SK-N-SH (cell line): ENCODE measurements around the gene DIS3L2. TPM values are rescaled to one million over a fixed set of nuclear protein-coding genes. Genes with fewer than 3 reads are reported as not detected.

ENCODE experiments used
- CTCF ChIA-PET: fragments of 300-600, 350-600 bp; formaldehyde crosslinking; extraction: SDS; loops from one replicate; lab custom pipeline; 2021; lab: Yijun Ruan, JAX
- POLR2A ChIA-PET: fragments of 350-600 bp; sonication (Branson Sonifier 250); formaldehyde crosslinking; extraction: SDS; loops from one replicate; lab custom pipeline; 2020; ENCODE audit warnings: antibody characterized with exemption, inconsistent platforms; lab: Yijun Ruan, JAX
- DNase-seq: peaks from one replicate; pipeline ENCODE4 v3.0.0; 2012
- H2AFZ ChIP-seq: fragments of 200-600 bp; sonication (generic); 2 replicates; pipeline ENCODE4 v1.8.1; 2016; ENCODE audit warnings: antibody characterized with exemption, mild to moderate bottlenecking, low read depth
- H3F3A ChIP-seq: fragments of 200-600 bp; sonication (generic); replicated peaks from 2 replicates; pipeline ENCODE3; 2016; ENCODE audit warnings: antibody characterized with exemption, mild to moderate bottlenecking; ENCODE audit not compliant: insufficient read depth
- H3K27ac ChIP-seq, 2 experiments: fragments of 200-500 bp in 1 of 2; fragments of 200-600 bp in 1 of 2; sonication (Bioruptor generic) in 1 of 2; sonication (generic), shearing (Covaris generic) in 1 of 2; 2 replicates each; pipeline versions ENCODE4 v1.5.1 to v1.6.1; 2014 to 2016; ENCODE audit warnings: low read depth in 2 of 2, inconsistent platforms in 1 of 2, low read length in 1 of 2, mild to moderate bottlenecking in 1 of 2, mixed read lengths in 1 of 2
- H3K27me3 ChIP-seq: fragments of 200-600 bp; sonication (generic), shearing (Covaris generic); 2 replicates; pipeline ENCODE4 v1.6.1; 2016; ENCODE audit warnings: mixed run types; ENCODE audit not compliant: insufficient read depth
- H3K36me3 ChIP-seq, 2 experiments: fragments of 200-500 bp in 1 of 2; fragments of 200-600 bp in 1 of 2; sonication (Bioruptor generic) in 1 of 2; sonication (generic) in 1 of 2; replicated peaks in 1 of 2; 2 replicates each; pipeline versions ENCODE3 to v1.5.1; 2014 to 2016; ENCODE audit warnings: low read length in 1 of 2, mild to moderate bottlenecking in 1 of 2; ENCODE audit not compliant: insufficient read depth in 2 of 2, control insufficient read depth in 1 of 2
- H3K4me1 ChIP-seq, 2 experiments: fragments of 200-500 bp in 1 of 2; fragments of 200-600 bp in 1 of 2; sonication (Bioruptor generic) in 1 of 2; sonication (generic), shearing (Covaris generic) in 1 of 2; 2 replicates each; pipeline versions ENCODE4 v1.5.1 to v1.6.1; 2014 to 2016; ENCODE audit warnings: low read depth in 1 of 2, low read length in 1 of 2, mixed run types in 1 of 2; ENCODE audit not compliant: insufficient read depth in 2 of 2, control insufficient read depth in 1 of 2
- H3K4me2 ChIP-seq: fragments of 200-600 bp; sonication (generic), shearing (Covaris generic); 2 replicates; pipeline ENCODE4 v1.6.1; 2017; ENCODE audit warnings: mixed run types
- H3K4me3 ChIP-seq, 2 experiments: fragments of 200-500 bp in 1 of 2; fragments of 200-600 bp in 1 of 2; sonication (Bioruptor generic) in 1 of 2; sonication (generic), shearing (Covaris generic) in 1 of 2; 2 replicates each; pipeline versions ENCODE4 v1.5.1 to v1.8.1; 2014 to 2016; ENCODE audit warnings: low read depth in 2 of 2, inconsistent platforms in 1 of 2, low read length in 1 of 2, mild to moderate bottlenecking in 1 of 2, mixed read lengths in 1 of 2, moderate library complexity in 1 of 2
- H3K79me2 ChIP-seq: fragments of 200-600 bp; sonication (generic); 2 replicates; pipeline ENCODE4 v1.8.1; 2017; ENCODE audit warnings: mild to moderate bottlenecking; ENCODE audit not compliant: insufficient read depth
- H3K9ac ChIP-seq: fragments of 200-600 bp; sonication (generic); 2 replicates; pipeline ENCODE4 v1.6.1; 2017; ENCODE audit warnings: mixed run types
- H3K9me2 ChIP-seq: fragments of 200-600 bp; sonication (generic); 2 replicates; pipeline ENCODE4 v1.6.1; 2017; ENCODE audit warnings: mixed run types
- H3K9me3 ChIP-seq: fragments of 200-600 bp; sonication (generic); 2 replicates; pipeline ENCODE4 v1.6.1; 2017; ENCODE audit warnings: mixed run types, mild to moderate bottlenecking, moderate library complexity
- H4K20me1 ChIP-seq: fragments of 200-600 bp; sonication (generic); 2 replicates; pipeline ENCODE4 v1.6.1; 2017; ENCODE audit warnings: mild to moderate bottlenecking, mixed run types; ENCODE audit not compliant: insufficient read depth
- CHD2 ChIP-seq: fragments of 150-350 bp; IDR thresholded peaks from 2 replicates; pipeline ENCODE4 v1.6.1; 2018; ENCODE audit warnings: low read length; ENCODE audit not compliant: partially characterized antibody
- EZH2phosphoT487 ChIP-seq: fragments of 200-600 bp; sonication (generic); IDR thresholded peaks from 2 replicates; pipeline ENCODE4 v1.6.1; 2017; ENCODE audit warnings: low read depth, mixed run types, mild to moderate bottlenecking, antibody characterized with exemption, moderate library complexity, borderline replicate concordance
- FOSL2 ChIP-seq: IDR thresholded peaks from 2 replicates; pipeline ENCODE4 v1.4.0; 2012; ENCODE audit warnings: low read depth, mild to moderate bottlenecking, moderate library complexity, borderline replicate concordance
- FOXJ3 ChIP-seq: sonication (generic); formaldehyde crosslinking; IDR thresholded peaks from 2 replicates; pipeline ENCODE4 v1.5.1; 2020; ENCODE audit warnings: mild to moderate bottlenecking, missing genetic modification reagents
- FOXM1 ChIP-seq: IDR thresholded peaks from 2 replicates; pipeline ENCODE4 v1.4.0; 2012; ENCODE audit warnings: low read depth, mild to moderate bottlenecking
- GABPA ChIP-seq: IDR thresholded peaks from 2 replicates; pipeline ENCODE4 v1.4.0; 2012; ENCODE audit warnings: low read depth, mild to moderate bottlenecking
- GATA2 ChIP-seq: sonication (generic); formaldehyde crosslinking; IDR thresholded peaks from 2 replicates; pipeline ENCODE4 v1.5.0; 2020; ENCODE audit warnings: mild to moderate bottlenecking, missing genetic modification reagents
- MEF2A ChIP-seq: IDR thresholded peaks from 2 replicates; pipeline ENCODE4 v1.4.0; 2012; ENCODE audit warnings: low read depth, borderline replicate concordance
- MXI1 ChIP-seq: IDR thresholded peaks from 2 replicates; pipeline ENCODE4 v1.6.1; 2012; ENCODE audit warnings: mild to moderate bottlenecking, low read depth, low read length, improper control_type of control experiment
- RAD21 ChIP-seq: IDR thresholded peaks from 2 replicates; pipeline ENCODE4 v1.6.1; 2012; ENCODE audit warnings: mild to moderate bottlenecking, low read length
- RCOR1 ChIP-seq: fragments of 150-350 bp; IDR thresholded peaks from 2 replicates; pipeline ENCODE4 v1.6.1; 2017; ENCODE audit warnings: antibody characterized with exemption, low read length
- RFX5 ChIP-seq: IDR thresholded peaks from 2 replicates; pipeline ENCODE4 v1.6.1; 2012; ENCODE audit warnings: mild to moderate bottlenecking, improper control_type of control experiment, low read length
- SIN3A ChIP-seq: IDR thresholded peaks from 2 replicates; pipeline ENCODE4 v1.6.1; 2012; ENCODE audit warnings: low read depth, mild to moderate bottlenecking, low read length, moderate library complexity, borderline replicate concordance
- SMC3 ChIP-seq: IDR thresholded peaks from 2 replicates; pipeline ENCODE4 v1.6.1; 2012; ENCODE audit warnings: low read depth, low read length, improper control_type of control experiment
- TAF1 ChIP-seq: IDR thresholded peaks from 2 replicates; pipeline ENCODE4 v1.6.1; 2012; ENCODE audit warnings: low read depth, mild to moderate bottlenecking, low read length, moderate library complexity, borderline replicate concordance
- TCF12 ChIP-seq: IDR thresholded peaks from 2 replicates; pipeline ENCODE4 v1.4.0; 2012
- TEAD4 ChIP-seq: IDR thresholded peaks from 2 replicates; pipeline ENCODE4 v1.4.0; 2012; ENCODE audit warnings: mild to moderate bottlenecking, borderline replicate concordance; ENCODE audit not compliant: insufficient read depth
- WGBS: methylation state at CpG from one replicate; pipeline ENCODE4 v1.1.6; 2017; ENCODE audit warnings: low lambda C conversion rate; 5-methylcytosine and 5-hydroxymethylcytosine counted together
- polyA plus RNA-seq, 3 experiments: library from polyadenylated mRNA; depleted of rRNA; stranded (reverse); fragments of >200 nt; gene quantifications; 2 replicates each; pipeline ENCODE4 v1.2.3, GENCODE V29; 2012
- TF ChIP-seq, protein P1 (sequence below): IDR thresholded peaks from 2 replicates; pipeline ENCODE4 v1.4.0; 2012; ENCODE audit warnings: low read depth, borderline replicate concordance
- TF ChIP-seq, protein P2 (sequence below): IDR thresholded peaks from 2 replicates; pipeline ENCODE4; 2012
- TF ChIP-seq, protein P3 (sequence below): IDR thresholded peaks from 2 replicates; pipeline ENCODE4 v1.4.0; 2012; ENCODE audit warnings: low read depth, borderline replicate concordance
- TF ChIP-seq, protein P4 (sequence below): IDR thresholded peaks from 2 replicates; pipeline ENCODE4 v1.4.0; 2012; ENCODE audit warnings: low read depth
- TF ChIP-seq, protein P5 (sequence below): fragments of 150-350 bp; IDR thresholded peaks from 2 replicates; pipeline ENCODE4 v1.6.1; 2016; ENCODE audit warnings: mild to moderate bottlenecking, low read depth, low read length

The DIS3L2 gene
- polyA plus RNA-seq, 1 of the 3 experiments (the other 2 are of a cell fraction): 17.9 TPM

DNA sequence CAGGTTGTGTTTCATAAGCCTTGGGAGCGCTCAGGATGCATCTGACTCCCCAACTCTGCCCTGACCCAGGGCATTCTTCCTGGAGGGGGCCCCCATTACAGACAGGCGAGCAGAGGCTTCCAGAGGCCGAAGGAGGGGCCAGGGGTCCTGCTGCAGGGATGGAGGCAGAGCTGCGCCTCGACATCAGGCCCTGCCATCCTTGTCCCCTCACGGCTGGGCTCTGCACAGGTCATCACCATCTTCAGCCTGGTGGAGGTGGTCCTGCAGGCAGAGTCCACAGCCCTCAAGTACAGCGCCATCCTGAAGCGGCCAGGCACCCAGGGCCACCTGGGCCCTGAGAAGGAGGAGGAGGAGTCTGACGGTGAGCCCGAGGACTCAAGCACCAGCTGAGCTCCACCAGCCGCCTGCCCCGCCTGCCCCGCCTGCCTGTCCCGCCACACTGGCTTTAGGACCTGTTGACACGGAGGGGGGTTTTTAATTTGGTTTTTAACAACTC, 374.8 kb downstream of the DIS3L2 start:
- Histone ChIP-seq H3F3A (no peaks in the 10 kb centered on the region), H3K4me2 (no peak overlapping the region), H3K9ac (no peak overlapping the region), H3K4me3 (no peak overlapping the region), H2AFZ (no peak overlapping the region), H4K20me1 (no peaks in the 10 kb centered on the region), H3K79me2 (no peaks in the 10 kb centered on the region), H3K27me3 (no peaks in the 10 kb centered on the region), H3K9me3 (no peaks in the 10 kb centered on the region), H3K36me3 (peaks cover 0 to 2% of the 10 kb centered on the region in 2 experiments), H3K27ac (no peak overlapping the region)
- CTCF ChIA-PET: interaction anchor here (0.7 to 5.1 kb wide), 13 partner anchors 8 to 433 kb away, joined by 3 to 29 read pairs (median 4); partner anchors contain the start of gene NPPC
- no peak for TF ChIP-seq EZH2phosphoT487
- no peak for TF ChIP-seq MXI1
- no peak for TF ChIP-seq TEAD4
- TF ChIP-seq, protein P1, sequence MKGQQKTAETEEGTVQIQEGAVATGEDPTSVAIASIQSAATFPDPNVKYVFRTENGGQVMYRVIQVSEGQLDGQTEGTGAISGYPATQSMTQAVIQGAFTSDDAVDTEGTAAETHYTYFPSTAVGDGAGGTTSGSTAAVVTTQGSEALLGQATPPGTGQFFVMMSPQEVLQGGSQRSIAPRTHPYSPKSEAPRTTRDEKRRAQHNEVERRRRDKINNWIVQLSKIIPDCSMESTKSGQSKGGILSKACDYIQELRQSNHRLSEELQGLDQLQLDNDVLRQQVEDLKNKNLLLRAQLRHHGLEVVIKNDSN: no peak
- TF ChIP-seq, all 33 proteins: peak for 0
- WGBS: 97% methylated on average over 7 of the region's 15 CpGs
- POLR2A ChIA-PET: no interaction called here
- no peaks in the 10 kb centered on the region for H3K9me2 ChIP-seq
- no peak for DNase-seq
- H3K4me1 ChIP-seq: no peaks in the 10 kb centered on the region

DNA sequence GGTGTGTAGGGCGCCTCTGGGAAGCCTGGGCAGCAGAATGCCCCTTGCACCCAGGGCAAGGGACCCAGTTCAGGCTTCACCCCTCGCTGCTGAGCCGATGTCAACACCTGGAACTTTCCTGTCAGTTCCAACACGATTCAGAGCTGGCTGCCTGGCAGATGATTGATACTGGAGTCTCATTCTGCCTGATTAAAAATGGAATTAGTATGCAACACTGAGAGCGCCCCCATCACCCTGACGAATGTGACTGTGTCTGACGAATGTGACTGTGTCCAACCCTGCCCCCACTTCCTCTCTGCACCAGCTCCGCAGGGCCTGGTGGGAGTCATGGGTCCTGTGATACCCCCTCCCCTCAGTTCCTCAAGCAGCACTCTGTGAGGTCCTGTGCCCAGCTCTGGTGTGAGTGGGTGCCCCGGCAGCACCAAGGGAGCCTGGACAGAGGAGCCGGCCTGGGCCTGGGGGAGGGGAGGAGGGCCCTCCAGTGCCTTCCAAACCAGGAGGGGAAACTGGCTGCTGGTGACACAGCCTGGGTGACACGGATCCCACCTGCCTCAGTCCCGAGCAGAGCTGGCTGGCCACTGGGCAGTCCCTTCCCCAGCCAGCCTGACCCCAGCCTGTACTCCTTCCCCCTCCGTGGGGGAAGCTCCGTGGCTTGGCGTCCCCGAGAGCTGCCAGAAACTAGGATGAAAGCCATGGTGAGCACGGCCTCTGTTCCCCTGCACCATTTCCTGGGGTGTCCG, 375.6 kb downstream of the DIS3L2 start:
- DNase-seq: no peak
- no peaks in the 10 kb centered on the region for H3K9me3 ChIP-seq
- TF ChIP-seq, protein P2, sequence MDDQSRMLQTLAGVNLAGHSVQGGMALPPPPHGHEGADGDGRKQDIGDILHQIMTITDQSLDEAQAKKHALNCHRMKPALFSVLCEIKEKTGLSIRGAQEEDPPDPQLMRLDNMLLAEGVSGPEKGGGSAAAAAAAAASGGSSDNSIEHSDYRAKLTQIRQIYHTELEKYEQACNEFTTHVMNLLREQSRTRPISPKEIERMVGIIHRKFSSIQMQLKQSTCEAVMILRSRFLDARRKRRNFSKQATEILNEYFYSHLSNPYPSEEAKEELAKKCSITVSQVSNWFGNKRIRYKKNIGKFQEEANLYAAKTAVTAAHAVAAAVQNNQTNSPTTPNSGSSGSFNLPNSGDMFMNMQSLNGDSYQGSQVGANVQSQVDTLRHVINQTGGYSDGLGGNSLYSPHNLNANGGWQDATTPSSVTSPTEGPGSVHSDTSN: no peak
- TF ChIP-seq FOSL2 (no peak), TAF1 (no peak), FOXM1 (no peak), RAD21 (no peak), CHD2 (no peak), RFX5 (no peak), FOXJ3 (no peak), TCF12 (no peak), GABPA (no peak), RCOR1 (no peak), SIN3A (no peak), GATA2 (CRISPR knock-in tag) (no peak), MEF2A (no peak), SMC3 (no peak)
- TF ChIP-seq, protein P3, sequence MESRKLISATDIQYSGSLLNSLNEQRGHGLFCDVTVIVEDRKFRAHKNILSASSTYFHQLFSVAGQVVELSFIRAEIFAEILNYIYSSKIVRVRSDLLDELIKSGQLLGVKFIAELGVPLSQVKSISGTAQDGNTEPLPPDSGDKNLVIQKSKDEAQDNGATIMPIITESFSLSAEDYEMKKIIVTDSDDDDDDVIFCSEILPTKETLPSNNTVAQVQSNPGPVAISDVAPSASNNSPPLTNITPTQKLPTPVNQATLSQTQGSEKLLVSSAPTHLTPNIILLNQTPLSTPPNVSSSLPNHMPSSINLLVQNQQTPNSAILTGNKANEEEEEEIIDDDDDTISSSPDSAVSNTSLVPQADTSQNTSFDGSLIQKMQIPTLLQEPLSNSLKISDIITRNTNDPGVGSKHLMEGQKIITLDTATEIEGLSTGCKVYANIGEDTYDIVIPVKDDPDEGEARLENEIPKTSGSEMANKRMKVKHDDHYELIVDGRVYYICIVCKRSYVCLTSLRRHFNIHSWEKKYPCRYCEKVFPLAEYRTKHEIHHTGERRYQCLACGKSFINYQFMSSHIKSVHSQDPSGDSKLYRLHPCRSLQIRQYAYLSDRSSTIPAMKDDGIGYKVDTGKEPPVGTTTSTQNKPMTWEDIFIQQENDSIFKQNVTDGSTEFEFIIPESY: no peak
- TF ChIP-seq, protein P4, sequence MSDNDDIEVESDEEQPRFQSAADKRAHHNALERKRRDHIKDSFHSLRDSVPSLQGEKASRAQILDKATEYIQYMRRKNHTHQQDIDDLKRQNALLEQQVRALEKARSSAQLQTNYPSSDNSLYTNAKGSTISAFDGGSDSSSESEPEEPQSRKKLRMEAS: no peak
- TF ChIP-seq, protein P5, sequence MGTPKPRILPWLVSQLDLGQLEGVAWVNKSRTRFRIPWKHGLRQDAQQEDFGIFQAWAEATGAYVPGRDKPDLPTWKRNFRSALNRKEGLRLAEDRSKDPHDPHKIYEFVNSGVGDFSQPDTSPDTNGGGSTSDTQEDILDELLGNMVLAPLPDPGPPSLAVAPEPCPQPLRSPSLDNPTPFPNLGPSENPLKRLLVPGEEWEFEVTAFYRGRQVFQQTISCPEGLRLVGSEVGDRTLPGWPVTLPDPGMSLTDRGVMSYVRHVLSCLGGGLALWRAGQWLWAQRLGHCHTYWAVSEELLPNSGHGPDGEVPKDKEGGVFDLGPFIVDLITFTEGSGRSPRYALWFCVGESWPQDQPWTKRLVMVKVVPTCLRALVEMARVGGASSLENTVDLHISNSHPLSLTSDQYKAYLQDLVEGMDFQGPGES: no peak

More for the DNA sequence above, 375.6 kb downstream of the DIS3L2 start:
- no peaks in the 10 kb centered on the region for H3K79me2 ChIP-seq
- POLR2A ChIA-PET: no interaction called here
- peaks cover 0 to 2% of the 10 kb centered on the region in 2 experiments for H3K36me3 ChIP-seq
- H2AFZ ChIP-seq: no peak overlapping the region
- H3K27ac ChIP-seq: no peak overlapping the region
- H3K4me2 ChIP-seq: no peak overlapping the region
- no peak overlapping the region for H3K9ac ChIP-seq
- no peaks in the 10 kb centered on the region for H3K9me2 ChIP-seq
- H3K4me1 ChIP-seq: no peaks in the 10 kb centered on the region
- H3K4me3 ChIP-seq: no peak overlapping the region
- no peaks in the 10 kb centered on the region for H3F3A ChIP-seq
- CTCF ChIA-PET: interaction anchor here (1.0 to 5.1 kb wide), 6 partner anchors 8 to 431 kb away, joined by 3 to 29 read pairs (median 4); partner anchors contain the start of gene NPPC
- WGBS: 95% methylated on average over 11 of the region's 18 CpGs
- H4K20me1 ChIP-seq: no peaks in the 10 kb centered on the region
- H3K27me3 ChIP-seq: no peaks in the 10 kb centered on the region
